ENCODE measurements around the gene TRIM65. TPM values are rescaled to one million over a fixed set of nuclear protein-coding genes. Genes with fewer than 3 reads are reported as not detected.

The TRIM65 gene
- total RNA-seq, 1 experiment from 2014 or later, result 32.7 TPM

Other genes starting within 250 kb of the TRIM65 start
- gene RECQL5, start 229.8 kb downstream of the TRIM65 start, total RNA-seq (2014; rRNA removed; shearing (Covaris generic)), result 18.0 and 19.0 TPM in 2 replicates
- 124 and 169 TPM in 2 replicates for gene SAP30BP, start 229.6 kb downstream of the TRIM65 start, total RNA-seq (2014; rRNA removed; shearing (Covaris generic))
- gene ITGB4, start 175.5 kb downstream of the TRIM65 start, total RNA-seq (2014; rRNA removed; shearing (Covaris generic)), result 15.0 and 15.2 TPM in 2 replicates
- 72.7 and 87.5 TPM in 2 replicates for gene GALK1, start 131.8 kb downstream of the TRIM65 start, total RNA-seq (2014; rRNA removed; shearing (Covaris generic))
- gene UNK, start 112.1 kb downstream of the TRIM65 start, total RNA-seq (2014; rRNA removed; shearing (Covaris generic)), result 52.7 and 64.4 TPM in 2 replicates
- 138 and 372 TPM in 2 replicates for gene UNC13D, start 52.5 kb downstream of the TRIM65 start, total RNA-seq (2014; rRNA removed; shearing (Covaris generic))
- gene WBP2, start 41.6 kb downstream of the TRIM65 start, total RNA-seq (2014; rRNA removed; shearing (Covaris generic)), result 68.5 and 70.0 TPM in 2 replicates
- 159 and 173 TPM in 2 replicates for gene TRIM47, start 18.4 kb downstream of the TRIM65 start, total RNA-seq (2014; rRNA removed; shearing (Covaris generic))
- 55.1 and 58.4 TPM in 2 replicates for gene MRPL38, start 7.9 kb upstream of the TRIM65 start, total RNA-seq (2014; rRNA removed; shearing (Covaris generic))
- 9.9 and 12.5 TPM in 2 replicates for gene FBF1, start 44.1 kb upstream of the TRIM65 start, total RNA-seq (2014; rRNA removed; shearing (Covaris generic))
- gene ACOX1, start 82.2 kb upstream of the TRIM65 start, total RNA-seq (2014; rRNA removed; shearing (Covaris generic)), result 47.5 and 48.6 TPM in 2 replicates
- 23.4 and 28.4 TPM in 2 replicates for gene TEN1, start 82.3 kb upstream of the TRIM65 start, total RNA-seq (2014; rRNA removed; shearing (Covaris generic))
- 5.7 and 7.6 TPM in 2 replicates for gene CDK3, start 103.9 kb upstream of the TRIM65 start, total RNA-seq (2014; rRNA removed; shearing (Covaris generic))
- gene EVPL, start 130.4 kb upstream of the TRIM65 start, total RNA-seq (2014; rRNA removed; shearing (Covaris generic)), result not detected in 2 replicates
- gene SRP68, start 175.6 kb upstream of the TRIM65 start, total RNA-seq (2014; rRNA removed; shearing (Covaris generic)), result 34.6 and 45.0 TPM in 2 replicates
- 0.19 TPM in 1 of 2 replicates, not detected in the other for gene GALR2, start 177.8 kb upstream of the TRIM65 start, total RNA-seq (2014; rRNA removed; shearing (Covaris generic))
- not detected in 2 replicates for gene ZACN, start 182.2 kb upstream of the TRIM65 start, total RNA-seq (2014; rRNA removed; shearing (Covaris generic))
- gene EXOC7, start 206.8 kb upstream of the TRIM65 start, total RNA-seq (2014; rRNA removed; shearing (Covaris generic)), result 98.5 and 104 TPM in 2 replicates
- not detected in 2 replicates for gene FOXJ1, start 244.3 kb upstream of the TRIM65 start, total RNA-seq (2014; rRNA removed; shearing (Covaris generic))